Measurements from ENCODE around the gene NCOA1. TPM values are rescaled to one million over a fixed set of nuclear protein-coding genes. Genes with fewer than 3 reads are reported as not detected.

The NCOA1 gene
- total RNA-seq, 1 donor from 2014 or later = 69.9 TPM

GRCh38 chr2:24742730-24743129, 251.7 kb downstream of the NCOA1 start:
- no peak for DNase-seq (ENCODE audit: low spot score)

GRCh38 chr2:24743924-24744323, 252.9 kb downstream of the NCOA1 start:
- no peak for DNase-seq (ENCODE audit: low spot score)

- DNase-seq (ENCODE audit: low spot score) = no peak
Observed at GRCh38 chr2:24744356-24744755, 253.3 kb downstream of the NCOA1 start.

- no peak for DNase-seq (ENCODE audit: low spot score)
Observed at GRCh38 chr2:24745825-24746224, 254.8 kb downstream of the NCOA1 start.

- no peak for DNase-seq (ENCODE audit: low spot score)
Observed at GRCh38 chr2:24747299-24747698, 256.2 kb downstream of the NCOA1 start.

GRCh38 chr2:24749069-24749691, 258.1 kb downstream of the NCOA1 start:
- no peak for DNase-seq (ENCODE audit: low spot score)

GRCh38 chr2:24754985-24755705, 264.1 kb downstream of the NCOA1 start:
- DNase-seq (ENCODE audit: low spot score) = no peak

GRCh38 chr2:24756789-24757188, 265.7 kb downstream of the NCOA1 start:
- DNase-seq (ENCODE audit: low spot score) = no peak

- DNase-seq (ENCODE audit: low spot score) = no peak
Observed at GRCh38 chr2:24761866-24762265, 270.8 kb downstream of the NCOA1 start.

- DNase-seq (ENCODE audit: low spot score) = no peak
Observed at GRCh38 chr2:24762518-24762917, 271.5 kb downstream of the NCOA1 start.

GRCh38 chr2:24763843-24764242, 272.8 kb downstream of the NCOA1 start:
- no peak for DNase-seq (ENCODE audit: low spot score)

- no peak for DNase-seq (ENCODE audit: low spot score)
Observed at GRCh38 chr2:24766609-24767008, 275.6 kb downstream of the NCOA1 start.

GRCh38 chr2:24768013-24768412, 277.0 kb downstream of the NCOA1 start:
- DNase-seq (ENCODE audit: low spot score) = no peak

GRCh38 chr2:24768601-24769000, 277.5 kb downstream of the NCOA1 start:
- DNase-seq (ENCODE audit: low spot score) = no peak

GRCh38 chr2:24771061-24771460, 280.0 kb downstream of the NCOA1 start:
- DNase-seq (ENCODE audit: low spot score) = no peak

GRCh38 chr2:24771764-24772586, 280.9 kb downstream of the NCOA1 start:
- DNase-seq (ENCODE audit: low spot score) = no peak

GRCh38 chr2:24774373-24774772, 283.3 kb downstream of the NCOA1 start:
- no peak for DNase-seq (ENCODE audit: low spot score)

GRCh38 chr2:24779116-24779515, 288.1 kb downstream of the NCOA1 start:
- no peak for DNase-seq (ENCODE audit: low spot score)

GRCh38 chr2:24783641-24784040, 292.6 kb downstream of the NCOA1 start:
- no peak for DNase-seq (ENCODE audit: low spot score)

- DNase-seq (ENCODE audit: low spot score) = no peak
Observed at GRCh38 chr2:24785671-24786321, 294.7 kb downstream of the NCOA1 start.

- DNase-seq (ENCODE audit: low spot score) = no peak
Observed at GRCh38 chr2:24787532-24787931, 296.5 kb downstream of the NCOA1 start.

GRCh38 chr2:24788816-24789215, 297.8 kb downstream of the NCOA1 start:
- DNase-seq (ENCODE audit: low spot score) = no peak
